Activated naive CD4-positive, alpha-beta T cell treated with anti-CD3 and anti-CD28 coated beads, Interleukin-2, amount 10 ng/mL, durations not matched to agents 7 days and 5 days (primary cell): ENCODE measurements around the gene CCDC187.

Experiments used
- CTCF ChIA-PET: fragments of 350-600 bp; sonication (Branson Sonifier 250); formaldehyde crosslinking; loops from one replicate; lab custom pipeline; 2021; ENCODE audit warnings: antibody characterized with exemption; lab: Charles Lee
- DNase-seq: peaks from one replicate; pipeline ENCODE4 v3.0.0-alpha.2; 2020
- H3K27ac Mint-ChIP-seq: one replicate; pipeline ENCODE4 v1.8.0; 2021; ENCODE audit warnings: mild to moderate bottlenecking, moderate library complexity, mixed read lengths
- H3K27me3 Mint-ChIP-seq: one replicate; pipeline ENCODE4 v1.8.0; 2021; ENCODE audit warnings: mild to moderate bottlenecking, mixed read lengths
- H3K36me3 Mint-ChIP-seq: one replicate; pipeline ENCODE4 v1.8.0; 2021; ENCODE audit warnings: mixed read lengths
- H3K4me1 Mint-ChIP-seq: one replicate; pipeline ENCODE4 v1.8.0; 2021; ENCODE audit warnings: mixed read lengths
- H3K4me3 Mint-ChIP-seq: one replicate; pipeline ENCODE4 v1.8.0; 2021; ENCODE audit warnings: mild to moderate bottlenecking, moderate library complexity, mixed read lengths
- H3K9me3 Mint-ChIP-seq: one replicate; pipeline ENCODE4 v1.8.0; 2021; ENCODE audit warnings: mixed read lengths

The CCDC187 gene

GRCh38 chr9:136308702-136309053 is 4.8 kb upstream of the CCDC187 start:
- no peaks in the 10 kb centered on the region for H3K9me3 Mint-ChIP-seq
- peaks cover 6% of the 10 kb centered on the region for H3K27me3 Mint-ChIP-seq
- no peak overlapping the region for H3K27ac Mint-ChIP-seq
- no peaks in the 10 kb centered on the region for H3K4me1 Mint-ChIP-seq
- CTCF ChIA-PET, result no interaction called here
- no peak overlapping the region for H3K4me3 Mint-ChIP-seq
- no peaks in the 10 kb centered on the region for H3K36me3 Mint-ChIP-seq
- no peak for DNase-seq

GRCh38 chr9:136308006-136308701 is 4.3 kb upstream of the CCDC187 start:
- Mint-ChIP-seq H3K9me3 (no peaks in the 10 kb centered on the region), H3K4me3 (no peak overlapping the region), H3K4me1 (no peaks in the 10 kb centered on the region), H3K27me3 (peaks cover 6% of the 10 kb centered on the region), H3K27ac (no peak overlapping the region), H3K36me3 (no peaks in the 10 kb centered on the region)
- no peak for DNase-seq
- CTCF ChIA-PET, result no interaction called here

- no peak overlapping the region for H3K27ac Mint-ChIP-seq
- CTCF ChIA-PET, result no interaction called here
- peaks cover 6% of the 10 kb centered on the region for H3K27me3 Mint-ChIP-seq
- H3K4me1 Mint-ChIP-seq, result no peaks in the 10 kb centered on the region
- DNase-seq, result no peak
- no peaks in the 10 kb centered on the region for H3K9me3 Mint-ChIP-seq
- no peaks in the 10 kb centered on the region for H3K36me3 Mint-ChIP-seq
- no peak overlapping the region for H3K4me3 Mint-ChIP-seq
These were observed 3.4 kb upstream of the CCDC187 start for GRCh38 chr9:136307215-136307750.

- Mint-ChIP-seq H3K9me3 (no peaks in the 10 kb centered on the region), H3K4me1 (no peaks in the 10 kb centered on the region), H3K27ac (no peak overlapping the region), H3K4me3 (no peak overlapping the region), H3K27me3 (peaks cover 6% of the 10 kb centered on the region), H3K36me3 (no peaks in the 10 kb centered on the region)
- DNase-seq, result peak; percentile 34
- CTCF ChIA-PET, result no interaction called here
These were observed 2.6 kb upstream of the CCDC187 start for GRCh38 chr9:136306211-136307208.

GRCh38 chr9:136305804-136306203 is 1.9 kb upstream of the CCDC187 start:
- H3K36me3 Mint-ChIP-seq, result no peaks in the 10 kb centered on the region
- no peak overlapping the region for H3K27ac Mint-ChIP-seq
- no peaks in the 10 kb centered on the region for H3K4me1 Mint-ChIP-seq
- H3K4me3 Mint-ChIP-seq, result no peak overlapping the region
- no peak for DNase-seq
- H3K9me3 Mint-ChIP-seq, result no peaks in the 10 kb centered on the region
- CTCF ChIA-PET, result no interaction called here
- peaks cover 6% of the 10 kb centered on the region for H3K27me3 Mint-ChIP-seq

GRCh38 chr9:136304981-136305380 is 1.1 kb upstream of the CCDC187 start:
- Mint-ChIP-seq H3K4me1 (no peaks in the 10 kb centered on the region), H3K4me3 (no peak overlapping the region), H3K9me3 (no peaks in the 10 kb centered on the region), H3K36me3 (no peaks in the 10 kb centered on the region), H3K27me3 (peaks cover 6% of the 10 kb centered on the region), H3K27ac (no peak overlapping the region)
- no peak for DNase-seq
- CTCF ChIA-PET, result no interaction called here

GRCh38 chr9:136304456-136304855 is 562 bp upstream of the CCDC187 start:
- Mint-ChIP-seq H3K9me3 (no peaks in the 10 kb centered on the region), H3K36me3 (no peaks in the 10 kb centered on the region), H3K4me3 (no peak overlapping the region), H3K4me1 (no peaks in the 10 kb centered on the region), H3K27me3 (peaks cover 6% of the 10 kb centered on the region), H3K27ac (no peak overlapping the region)
- DNase-seq, result no peak
- CTCF ChIA-PET, result no interaction called here

GRCh38 chr9:136303066-136303824 is 649 bp downstream of the CCDC187 start:
- no peak overlapping the region for H3K27ac Mint-ChIP-seq
- H3K27me3 Mint-ChIP-seq, result peaks cover 6% of the 10 kb centered on the region
- no peaks in the 10 kb centered on the region for H3K4me1 Mint-ChIP-seq
- DNase-seq, result no peak
- no peak overlapping the region for H3K4me3 Mint-ChIP-seq
- H3K9me3 Mint-ChIP-seq, result no peaks in the 10 kb centered on the region
- CTCF ChIA-PET, result no interaction called here
- H3K36me3 Mint-ChIP-seq, result no peaks in the 10 kb centered on the region

GRCh38 chr9:136302527-136302926 is 1.4 kb downstream of the CCDC187 start:
- H3K27me3 Mint-ChIP-seq, result peaks cover 10% of the 10 kb centered on the region
- H3K36me3 Mint-ChIP-seq, result no peaks in the 10 kb centered on the region
- H3K4me1 Mint-ChIP-seq, result no peaks in the 10 kb centered on the region
- CTCF ChIA-PET, result no interaction called here
- no peak overlapping the region for H3K4me3 Mint-ChIP-seq
- no peaks in the 10 kb centered on the region for H3K9me3 Mint-ChIP-seq
- DNase-seq, result no peak
- no peak overlapping the region for H3K27ac Mint-ChIP-seq

- CTCF ChIA-PET, result no interaction called here
- H3K27ac Mint-ChIP-seq, result no peak overlapping the region
These were observed 3.0 kb downstream of the CCDC187 start for GRCh38 chr9:136300866-136301265.

GRCh38 chr9:136300016-136300545 is 3.8 kb downstream of the CCDC187 start:
- CTCF ChIA-PET, result no interaction called here
- no peak overlapping the region for H3K4me3 Mint-ChIP-seq
- no peak overlapping the region for H3K27ac Mint-ChIP-seq
- H3K36me3 Mint-ChIP-seq, result no peaks in the 10 kb centered on the region
- DNase-seq, result no peak
- peaks cover 4% of the 10 kb centered on the region for H3K27me3 Mint-ChIP-seq
- no peaks in the 10 kb centered on the region for H3K4me1 Mint-ChIP-seq
- H3K9me3 Mint-ChIP-seq, result no peaks in the 10 kb centered on the region

More at GRCh38 chr9:136300866-136301265, 3.0 kb downstream of the CCDC187 start:
- Mint-ChIP-seq H3K4me3 (no peak overlapping the region), H3K27me3 (peaks cover 10% of the 10 kb centered on the region), H3K4me1 (no peaks in the 10 kb centered on the region), H3K36me3 (no peaks in the 10 kb centered on the region), H3K9me3 (no peaks in the 10 kb centered on the region)
- DNase-seq, result no peak

GRCh38 chr9:136299541-136299940 is 4.4 kb downstream of the CCDC187 start:
- DNase-seq, result no peak
- Mint-ChIP-seq H3K4me3 (no peak overlapping the region), H3K9me3 (no peaks in the 10 kb centered on the region), H3K27me3 (peaks cover 4% of the 10 kb centered on the region), H3K4me1 (no peaks in the 10 kb centered on the region), H3K27ac (no peak overlapping the region), H3K36me3 (no peaks in the 10 kb centered on the region)
- CTCF ChIA-PET, result no interaction called here

- peaks cover 4% of the 10 kb centered on the region for H3K27me3 Mint-ChIP-seq
- CTCF ChIA-PET, result no interaction called here
- H3K4me3 Mint-ChIP-seq, result no peak overlapping the region
- DNase-seq, result no peak
- H3K9me3 Mint-ChIP-seq, result no peaks in the 10 kb centered on the region
- H3K27ac Mint-ChIP-seq, result no peak overlapping the region
- H3K36me3 Mint-ChIP-seq, result no peaks in the 10 kb centered on the region
- H3K4me1 Mint-ChIP-seq, result no peaks in the 10 kb centered on the region
These were observed 4.8 kb downstream of the CCDC187 start for GRCh38 chr9:136299116-136299515.
